ENCODE measurements around the gene SINHCAF.

Gene SINHCAF

GRCh38 chr12:31236998-31237637, 88.8 kb downstream of the SINHCAF start:
- DNase-seq (ENCODE audit: low read depth in 1 of 2, low spot score in 1 of 2) = no peak
- H3K4me3 ChIP-seq (replicated peaks; ENCODE audit: insufficient read depth, low read length) = no peak overlapping the region
- no peaks in the 10 kb centered on the region for H3K27me3 ChIP-seq (ENCODE audit: insufficient read depth, poor library complexity, severe bottlenecking)
- no peak overlapping the region for H3K27ac ChIP-seq (replicated peaks)
- TF ChIP-seq REST (IDR thresholded peaks at IDR 0.05; ENCODE audit: insufficient replicate concordance, low read depth) = no peak
- TF ChIP-seq GABPA (IDR thresholded peaks at IDR 0.05; ENCODE audit: low read depth) = no peak
- TF ChIP-seq CTCF (IDR thresholded peaks at IDR 0.05; ENCODE audit: insufficient read depth, low read length) = no peak
- TF ChIP-seq POLR2AphosphoS5 (IDR thresholded peaks at IDR 0.05; ENCODE audit: low read depth) = no peak
- no peak for TF ChIP-seq SPI1 (IDR thresholded peaks at IDR 0.05; ENCODE audit: borderline replicate concordance, low read depth)

- no peak for DNase-seq (ENCODE audit: low read depth in 1 of 2, low spot score in 1 of 2)
- no peak for TF ChIP-seq GABPA (IDR thresholded peaks at IDR 0.05; ENCODE audit: low read depth)
- TF ChIP-seq CTCF (IDR thresholded peaks at IDR 0.05; ENCODE audit: insufficient read depth, low read length) = no peak
- no peak for TF ChIP-seq REST (IDR thresholded peaks at IDR 0.05; ENCODE audit: insufficient replicate concordance, low read depth)
- no peak for TF ChIP-seq POLR2AphosphoS5 (IDR thresholded peaks at IDR 0.05; ENCODE audit: low read depth)
- no peak overlapping the region for H3K4me3 ChIP-seq (replicated peaks; ENCODE audit: insufficient read depth, low read length)
- no peaks in the 10 kb centered on the region for H3K27me3 ChIP-seq (ENCODE audit: insufficient read depth, poor library complexity, severe bottlenecking)
- H3K27ac ChIP-seq (replicated peaks) = no peak overlapping the region
Observed at GRCh38 chr12:31235868-31236395, 90.0 kb downstream of the SINHCAF start.

- no peaks in the 10 kb centered on the region for H3K27me3 ChIP-seq (ENCODE audit: insufficient read depth, poor library complexity, severe bottlenecking)
- no peak for TF ChIP-seq GABPA (IDR thresholded peaks at IDR 0.05; ENCODE audit: low read depth)
- peak; percentile 12 for TF ChIP-seq CTCF (IDR thresholded peaks at IDR 0.05; ENCODE audit: insufficient read depth, low read length)
- no peak for DNase-seq (ENCODE audit: low read depth in 1 of 2, low spot score in 1 of 2)
- H3K27ac ChIP-seq (replicated peaks) = no peak overlapping the region
- no peak overlapping the region for H3K4me3 ChIP-seq (replicated peaks; ENCODE audit: insufficient read depth, low read length)
Observed at GRCh38 chr12:31234955-31235867, 90.7 kb downstream of the SINHCAF start.
